ENCODE data around the gene ZDHHC20.
"Not testable (repeated sequence)": the region's sequence is repeated elsewhere in the genome, so short reads cannot be mapped to it uniquely, and the experiment has no call there.

Gene ZDHHC20

DNA sequence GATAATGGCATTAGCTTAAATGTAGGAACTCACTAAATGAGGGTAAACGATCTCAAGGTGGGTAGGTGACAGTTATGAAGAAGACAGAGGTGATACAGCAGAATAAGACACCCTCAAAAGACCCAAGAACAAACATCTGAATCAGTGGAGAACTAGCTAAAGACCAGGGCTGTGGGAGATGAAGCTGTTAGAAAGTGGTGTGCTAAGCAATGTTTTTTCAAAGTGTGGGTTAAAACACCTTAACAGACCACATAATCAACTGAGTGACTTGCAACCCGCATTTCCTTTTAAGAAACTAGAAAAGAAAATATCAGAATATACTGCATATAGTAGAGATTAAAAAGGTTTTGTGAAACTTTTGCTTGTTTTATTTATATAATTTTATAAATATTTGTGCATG lies 70.0 kb downstream of the ZDHHC20 start:
- TF ChIP-seq MAX (IDR thresholded peaks at IDR 0.05; ENCODE audit: low read depth, low read length): no peak
- no peak for TF ChIP-seq CTCF (IDR thresholded peaks at IDR 0.05; ENCODE audit: low read depth, low read length)
- no peak for TF ChIP-seq POLR2A (IDR thresholded peaks at IDR 0.05; ENCODE audit: extremely low read depth, insufficient read length)
- TF ChIP-seq MYC (IDR thresholded peaks at IDR 0.05; ENCODE audit: low read depth, low read length): no peak
- no peak for DNase-seq (ENCODE audit: low read depth)
- H3K4me3 ChIP-seq (ENCODE audit: low read depth, low read length): no peak overlapping the region

GRCh38 chr13:21385710-21386109 lies 73.4 kb downstream of the ZDHHC20 start:
- H3K4me3 ChIP-seq (ENCODE audit: low read depth, low read length): no peak overlapping the region
- TF ChIP-seq CTCF (IDR thresholded peaks at IDR 0.05; ENCODE audit: low read depth, low read length): no peak
- TF ChIP-seq MYC (IDR thresholded peaks at IDR 0.05; ENCODE audit: low read depth, low read length): no peak
- TF ChIP-seq POLR2A (IDR thresholded peaks at IDR 0.05; ENCODE audit: extremely low read depth, insufficient read length): no peak
- no peak for TF ChIP-seq MAX (IDR thresholded peaks at IDR 0.05; ENCODE audit: low read depth, low read length)
- DNase-seq (ENCODE audit: low read depth): no peak

DNA sequence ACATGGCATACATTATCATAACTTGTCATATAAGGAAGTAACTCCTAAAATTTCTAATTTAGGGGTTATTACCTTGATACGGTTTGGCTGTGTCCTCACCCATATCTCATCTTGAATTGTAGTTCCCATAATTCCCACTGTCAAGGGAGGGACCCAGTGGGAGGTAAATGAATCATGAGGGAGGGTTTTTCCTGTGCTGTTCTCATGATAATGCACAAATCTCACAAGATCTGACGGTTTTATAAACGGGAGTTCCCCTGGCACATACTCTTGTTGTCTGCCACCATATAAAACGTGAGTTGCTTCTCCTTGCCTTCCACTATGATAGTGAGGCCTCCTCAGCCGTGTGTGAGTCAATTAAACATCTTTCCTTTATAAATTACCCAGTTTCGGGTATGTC lies 76.0 kb downstream of the ZDHHC20 start:
- H3K4me3 ChIP-seq (ENCODE audit: low read depth, low read length): no peak overlapping the region
- DNase-seq (ENCODE audit: low read depth): no peak
- TF ChIP-seq CTCF (IDR thresholded peaks at IDR 0.05; ENCODE audit: low read depth, low read length): no peak
- no peak for TF ChIP-seq MYC (IDR thresholded peaks at IDR 0.05; ENCODE audit: low read depth, low read length)
- no peak for TF ChIP-seq POLR2A (IDR thresholded peaks at IDR 0.05; ENCODE audit: extremely low read depth, insufficient read length)
- no peak for TF ChIP-seq MAX (IDR thresholded peaks at IDR 0.05; ENCODE audit: low read depth, low read length)

DNA sequence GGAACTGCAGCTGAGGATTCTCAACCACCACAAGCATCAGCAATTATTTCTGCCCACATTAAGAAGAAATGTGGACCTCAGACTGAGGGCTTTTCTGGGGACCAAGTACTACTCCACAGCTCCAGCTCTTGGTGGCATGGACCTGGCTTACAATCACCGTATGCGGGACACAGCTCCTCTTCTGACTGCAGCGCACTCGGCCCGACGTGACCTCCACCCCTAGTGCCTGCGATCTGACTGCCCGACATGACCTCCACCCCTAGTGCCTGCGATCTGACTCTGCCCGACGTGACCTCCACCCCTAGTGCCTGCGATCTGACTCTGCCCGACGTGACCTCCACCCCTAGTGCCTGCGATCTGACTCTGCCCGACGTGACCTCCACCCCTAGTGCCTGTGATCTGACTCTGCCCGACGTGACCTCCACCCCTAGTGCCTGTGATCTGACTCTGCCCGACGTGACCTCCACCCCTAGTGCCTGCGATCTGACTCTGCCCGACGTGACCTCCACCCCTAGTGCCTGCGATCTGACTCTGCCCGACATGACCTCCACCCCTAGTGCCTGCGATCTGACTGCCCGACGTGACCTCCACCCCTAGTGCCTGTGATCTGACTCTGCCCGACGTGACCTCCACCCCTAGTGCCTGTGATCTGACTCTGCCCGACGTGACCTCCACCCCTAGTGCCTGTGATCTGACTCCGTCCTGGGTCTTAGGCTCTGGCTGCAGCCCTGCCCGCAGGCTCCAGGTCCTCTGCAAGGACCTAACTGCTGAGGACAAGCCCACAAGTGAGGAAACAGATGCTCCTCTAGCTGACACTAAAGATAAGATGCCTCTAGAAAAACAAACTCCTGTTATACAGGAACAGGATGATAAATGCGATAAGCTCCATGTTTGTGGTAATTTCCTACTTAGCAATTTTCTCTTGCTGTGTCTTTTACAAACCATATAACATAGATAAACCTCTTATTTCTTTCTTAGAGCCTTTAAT lies 81.8 kb downstream of the ZDHHC20 start:
- not testable (repeated sequence) for DNase-seq (ENCODE audit: low read depth); H3K4me3 ChIP-seq (ENCODE audit: low read depth, low read length)

- H3K4me3 ChIP-seq (ENCODE audit: low read depth, low read length): no peak overlapping the region
- no peak for DNase-seq (ENCODE audit: low read depth)
- TF ChIP-seq MAX (IDR thresholded peaks at IDR 0.05; ENCODE audit: low read depth, low read length) (no peak), POLR2A (IDR thresholded peaks at IDR 0.05; ENCODE audit: extremely low read depth, insufficient read length) (no peak)
Measured at GRCh38 chr13:21372530-21372929, 86.6 kb downstream of the ZDHHC20 start.

DNA sequence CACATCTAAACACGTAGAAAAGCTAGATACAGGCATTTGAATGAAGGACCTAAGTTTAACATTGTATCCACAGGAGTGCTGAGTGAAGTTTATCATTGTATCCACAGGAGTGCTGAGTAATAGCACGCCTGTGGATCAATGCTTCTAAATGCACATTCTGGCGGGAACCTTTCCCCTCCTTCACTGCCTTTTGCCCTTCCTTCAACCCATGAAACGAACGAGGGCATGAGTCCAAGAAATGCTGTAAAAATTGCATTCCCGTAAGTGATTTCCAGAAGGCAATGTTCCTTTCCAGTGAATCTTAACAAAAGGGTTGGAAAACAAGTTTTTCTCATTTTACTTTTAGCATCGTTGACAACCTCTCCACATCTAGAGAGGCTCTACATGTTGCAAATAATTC lies 88.1 kb downstream of the ZDHHC20 start:
- TF ChIP-seq MYC (IDR thresholded peaks at IDR 0.05; ENCODE audit: low read depth, low read length) (no peak), CTCF (IDR thresholded peaks at IDR 0.05; ENCODE audit: low read depth, low read length) (no peak), MAX (IDR thresholded peaks at IDR 0.05; ENCODE audit: low read depth, low read length) (no peak), POLR2A (IDR thresholded peaks at IDR 0.05; ENCODE audit: extremely low read depth, insufficient read length) (no peak)

More for the DNA sequence above, 88.1 kb downstream of the ZDHHC20 start:
- no peak for DNase-seq (ENCODE audit: low read depth)
- H3K4me3 ChIP-seq (ENCODE audit: low read depth, low read length): no peak overlapping the region
